ENCODE measurements around the gene ZNF134.

The ZNF134 gene

DNA sequence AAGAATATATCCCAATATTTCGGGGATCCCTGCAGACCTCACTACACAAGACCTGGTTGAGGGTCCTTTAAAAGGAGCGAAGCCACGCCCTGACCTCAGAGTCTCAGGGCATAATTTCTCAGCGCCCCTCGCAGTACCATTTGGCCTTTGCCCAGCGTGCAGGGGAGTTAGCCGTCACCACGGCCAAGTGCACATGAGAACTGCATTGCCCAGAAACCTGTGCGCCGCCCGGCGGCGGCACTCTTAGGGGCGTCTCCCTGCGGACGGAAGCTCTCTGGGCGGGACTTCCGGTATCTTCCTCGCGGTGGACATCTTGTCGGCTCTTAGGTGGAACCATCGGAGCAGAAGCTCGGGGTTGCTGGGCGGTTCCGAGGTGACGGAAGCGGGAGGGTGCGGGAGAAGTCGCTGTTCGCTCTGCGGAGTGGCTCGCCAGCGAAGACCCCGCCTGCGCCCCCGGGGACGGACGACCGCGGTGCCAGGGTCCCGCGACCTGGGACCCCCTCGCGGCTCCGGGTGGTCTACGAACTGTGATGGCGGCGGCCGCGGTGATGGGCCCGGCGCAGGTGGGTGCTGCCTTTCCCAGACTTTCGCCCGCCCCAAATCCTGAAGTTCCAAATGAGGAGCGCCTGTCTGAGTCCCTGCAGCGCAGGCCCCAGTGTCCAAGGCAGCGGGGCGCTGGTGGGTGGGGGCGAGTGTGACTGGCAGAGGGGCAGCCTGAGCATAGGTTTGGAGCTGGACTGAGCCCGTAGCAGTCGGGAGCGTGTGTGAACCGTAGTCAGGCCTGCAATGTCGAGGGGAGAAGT lies at the start of gene ZNF134:
Gene ZNF134, plus strand, starts transcription at position 302 of the 803 bp plus-strand sequence. CDS start 5,227 bp downstream, outside the sequence.
- no peak for TF ChIP-seq GATA2 (IDR thresholded peaks at IDR 0.05; ENCODE audit: low read depth, low read length)
- no peak for TF ChIP-seq GATA3 (IDR thresholded peaks at IDR 0.05; ENCODE audit: low read depth, low read length)

DNA sequence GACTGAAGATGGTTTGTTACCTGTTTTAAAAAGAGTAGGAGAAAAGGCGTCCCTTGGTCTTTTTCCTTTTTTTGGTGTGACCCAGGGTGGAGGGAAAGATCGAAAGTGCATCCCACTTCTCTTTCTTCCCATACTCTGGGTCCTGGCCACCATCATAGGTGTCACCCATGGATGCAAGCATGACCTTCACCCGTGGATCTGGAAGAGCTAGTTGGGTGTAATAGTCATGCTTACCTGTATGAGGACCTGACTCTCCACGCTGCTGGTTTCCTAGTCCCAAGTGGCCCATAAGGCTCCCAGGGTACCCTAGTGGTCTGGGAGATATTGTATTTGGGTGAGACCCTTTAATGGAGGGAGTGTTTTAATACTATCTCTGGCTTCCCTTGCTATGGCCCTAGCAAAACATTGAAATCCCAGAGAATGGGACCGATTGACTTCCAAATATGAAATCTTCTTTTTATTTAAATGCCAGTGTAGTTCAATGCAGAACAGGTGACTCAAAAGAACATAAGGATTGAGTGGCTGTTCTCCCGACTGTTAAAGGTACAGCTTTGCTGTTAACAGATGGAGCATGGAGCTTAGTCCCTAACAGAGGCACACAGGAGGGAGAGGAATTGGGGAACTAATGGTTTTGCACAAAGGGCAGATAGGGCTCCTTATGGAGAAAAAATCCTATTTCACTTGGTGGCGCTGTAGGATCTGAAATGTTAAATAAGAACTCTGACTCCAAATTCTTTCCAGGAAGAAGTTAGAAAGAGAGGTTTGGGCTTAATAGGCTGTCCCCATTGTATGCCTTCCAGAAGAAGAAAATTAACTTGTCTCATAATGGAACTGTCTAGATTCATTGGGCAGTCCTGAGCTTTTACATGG lies 47.4 kb upstream of the ZNF134 start:
- TF ChIP-seq GATA3 (IDR thresholded peaks at IDR 0.05; ENCODE audit: low read depth, low read length): no peak
- no peak for TF ChIP-seq GATA2 (IDR thresholded peaks at IDR 0.05; ENCODE audit: low read depth, low read length)

DNA sequence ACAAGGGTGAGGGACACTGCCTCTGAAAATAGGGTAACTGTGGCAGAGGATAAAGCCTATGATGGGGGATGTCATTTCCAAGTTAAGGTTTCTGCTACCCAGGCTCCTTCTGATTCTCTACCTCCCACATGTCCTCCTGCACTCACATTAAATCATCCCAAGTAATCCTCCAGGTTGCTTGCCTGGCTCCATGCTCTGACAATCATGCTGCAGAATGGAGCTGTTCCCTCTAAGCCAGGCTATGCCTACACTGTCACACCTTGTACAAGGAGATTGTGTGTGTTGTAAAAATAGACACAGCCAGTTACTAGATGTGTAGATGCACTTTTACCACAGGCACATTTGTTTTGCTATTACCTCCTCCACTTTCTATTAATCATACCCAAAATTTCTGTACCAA lies 43.3 kb upstream of the ZNF134 start:
- no peak for TF ChIP-seq GATA3 (IDR thresholded peaks at IDR 0.05; ENCODE audit: low read depth, low read length)
- TF ChIP-seq GATA2 (IDR thresholded peaks at IDR 0.05; ENCODE audit: low read depth, low read length): no peak

DNA sequence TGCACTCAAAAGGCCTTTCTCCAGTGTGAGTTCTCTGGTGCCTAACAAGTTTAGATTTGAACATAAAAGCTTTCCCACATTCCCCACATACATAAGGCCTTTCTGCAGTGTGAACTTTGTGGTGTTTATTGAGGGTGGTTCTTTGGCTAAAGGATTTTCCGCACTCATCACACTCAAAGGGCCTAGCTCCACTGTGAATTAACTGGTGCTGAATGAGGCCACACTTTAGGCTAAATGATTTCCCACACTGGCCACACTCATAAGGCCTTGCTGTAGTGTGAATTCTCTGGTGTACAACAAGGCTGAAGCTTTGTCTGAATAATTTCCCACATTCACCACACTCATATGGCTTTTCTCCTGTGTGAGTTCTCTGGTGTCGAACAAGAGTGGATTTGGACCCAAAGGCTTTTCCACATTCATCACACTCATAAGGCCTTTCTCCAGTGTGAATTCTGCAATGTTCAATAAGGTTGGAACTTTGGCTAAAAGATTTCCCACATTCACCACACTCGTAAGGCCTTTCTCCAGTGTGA lies 41.6 kb upstream of the ZNF134 start:
- TF ChIP-seq GATA3 (IDR thresholded peaks at IDR 0.05; ENCODE audit: low read depth, low read length): no peak
- no peak for TF ChIP-seq GATA2 (IDR thresholded peaks at IDR 0.05; ENCODE audit: low read depth, low read length)

DNA sequence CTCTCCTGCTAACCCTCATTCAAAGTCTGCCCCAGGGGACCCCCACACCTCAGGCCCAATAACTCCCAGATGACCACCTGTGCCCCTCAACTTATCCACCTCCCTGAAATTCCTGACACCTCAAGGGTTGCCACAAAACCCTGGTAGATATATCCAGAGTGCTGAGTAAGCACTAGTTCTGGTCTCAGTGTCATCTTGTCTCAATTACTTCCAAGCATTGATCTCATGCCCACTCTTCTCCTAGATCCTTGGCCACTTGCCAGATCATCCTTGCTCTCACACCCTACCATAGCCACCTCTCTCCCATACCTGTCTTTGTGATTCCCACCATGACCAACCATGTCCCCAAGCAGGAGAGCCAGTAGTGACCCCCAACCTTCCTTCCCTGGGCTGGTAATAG lies 37.4 kb upstream of the ZNF134 start:
- TF ChIP-seq GATA2 (IDR thresholded peaks at IDR 0.05; ENCODE audit: low read depth, low read length) (no peak), GATA3 (IDR thresholded peaks at IDR 0.05; ENCODE audit: low read depth, low read length) (no peak)

DNA sequence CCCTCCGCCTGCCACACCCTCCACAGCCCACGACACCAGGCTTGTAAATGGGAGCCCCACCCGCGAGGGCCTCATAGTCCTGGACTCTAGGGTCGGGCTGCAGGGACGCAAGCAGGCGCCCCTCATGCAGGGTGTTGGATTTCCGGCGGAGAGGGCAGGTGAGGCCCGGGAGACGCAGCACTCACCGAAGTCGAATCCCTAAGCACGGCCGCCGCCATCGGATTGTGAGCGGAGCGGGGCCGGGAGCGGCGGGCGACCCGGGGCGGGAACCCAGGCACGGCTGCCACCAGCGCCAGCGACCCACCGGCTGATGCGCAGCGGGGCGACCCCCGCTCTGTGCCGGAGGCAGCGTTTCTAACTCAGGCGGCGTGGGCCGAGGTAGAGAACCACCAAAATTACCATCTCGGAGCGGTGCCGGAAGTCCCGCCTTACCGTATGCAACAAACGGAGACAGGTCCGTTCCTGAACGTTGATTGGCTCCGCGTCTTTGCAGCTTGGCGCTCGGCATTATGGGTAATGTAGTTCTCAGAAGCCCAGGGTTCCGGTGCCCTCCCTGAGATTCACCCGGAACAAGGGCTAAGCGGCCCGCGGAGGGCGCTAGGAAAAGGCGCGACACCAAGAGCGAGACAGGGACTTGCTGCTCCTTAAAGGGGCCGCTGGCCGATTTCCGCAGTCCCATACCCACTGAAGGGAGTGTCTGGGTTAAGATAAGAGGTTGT lies 35.4 kb upstream of the ZNF134 start, which contains the start of gene ZNF416:
Gene ZNF416, minus strand, starts transcription at position 425 of the 719 bp plus-strand sequence. Its CDS starts 207 bp downstream, at position 218.
- TF ChIP-seq GATA3 (IDR thresholded peaks at IDR 0.05; ENCODE audit: low read depth, low read length): no peak
- no peak for TF ChIP-seq GATA2 (IDR thresholded peaks at IDR 0.05; ENCODE audit: low read depth, low read length)

DNA sequence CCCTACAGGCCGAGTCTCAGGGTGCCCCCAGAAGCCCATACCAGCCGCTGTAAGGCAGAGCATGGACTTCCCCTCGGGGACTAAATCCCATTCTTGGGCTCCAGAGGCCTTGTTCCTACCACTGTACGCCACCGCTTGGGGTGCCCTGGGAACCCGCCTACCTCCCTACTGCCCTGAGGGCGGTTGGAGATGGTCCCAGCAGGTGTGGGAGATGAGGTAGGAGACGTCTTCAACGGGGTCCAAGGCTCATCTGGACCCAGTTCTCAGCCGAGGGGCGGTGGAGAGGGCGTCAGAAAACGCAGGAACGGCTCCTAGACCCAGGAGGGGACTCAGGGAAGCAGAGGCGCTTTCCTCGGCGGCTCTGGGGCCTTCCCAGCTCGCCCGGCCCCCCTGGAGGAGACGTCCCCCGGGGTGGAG lies 30.9 kb upstream of the ZNF134 start:
- no peak for TF ChIP-seq GATA3 (IDR thresholded peaks at IDR 0.05; ENCODE audit: low read depth, low read length)
- no peak for TF ChIP-seq GATA2 (IDR thresholded peaks at IDR 0.05; ENCODE audit: low read depth, low read length)

DNA sequence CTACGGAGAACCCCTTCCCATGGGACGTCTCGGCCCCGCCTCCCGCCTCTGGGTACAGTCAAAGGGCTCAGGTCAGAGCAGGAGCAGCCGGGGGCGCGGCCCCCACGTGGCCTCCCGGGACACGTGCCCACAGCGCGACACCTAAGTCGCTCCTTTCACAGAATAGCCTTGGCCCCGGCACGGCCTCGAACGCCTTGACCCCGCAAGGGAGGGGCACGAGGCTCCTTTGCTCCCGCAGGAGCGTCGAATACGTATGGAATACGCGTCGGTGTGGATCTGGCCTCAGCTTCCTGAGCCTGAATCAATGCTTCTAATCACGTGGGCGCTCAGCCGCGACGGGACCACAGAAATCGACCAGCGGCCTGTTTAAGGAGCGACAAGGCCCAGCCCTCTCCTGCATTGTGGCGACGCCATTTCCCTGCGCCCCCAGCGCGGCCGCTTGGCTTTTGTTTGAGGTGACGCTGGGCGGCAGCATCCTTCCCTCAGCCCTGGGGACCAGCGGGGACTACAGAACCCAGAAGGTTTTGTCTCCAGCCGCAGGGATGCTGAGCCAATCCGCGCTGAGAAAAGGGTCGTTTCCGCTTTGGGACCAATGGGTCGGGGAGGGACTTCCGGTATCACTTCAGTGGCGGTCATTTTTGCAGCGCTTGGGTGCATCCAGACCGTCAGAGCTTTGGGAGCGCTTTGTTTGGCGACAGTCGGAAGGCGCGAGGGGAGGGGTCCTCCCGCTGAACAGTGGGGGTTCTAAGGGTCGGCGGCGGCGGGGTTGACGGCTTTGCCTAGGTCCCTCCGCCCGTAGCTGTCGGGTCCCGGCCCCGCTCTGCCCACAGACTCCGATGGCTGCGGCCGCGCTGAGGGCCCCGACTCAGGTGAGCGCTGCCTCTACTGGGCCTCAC lies 30.3 kb upstream of the ZNF134 start, which contains the start of gene ZIK1:
Gene ZIK1, plus strand, starts transcription at position 625 of the 896 bp plus-strand sequence. Its CDS starts 212 bp downstream, at position 837.
- no peak for TF ChIP-seq GATA2 (IDR thresholded peaks at IDR 0.05; ENCODE audit: low read depth, low read length)
- no peak for TF ChIP-seq GATA3 (IDR thresholded peaks at IDR 0.05; ENCODE audit: low read depth, low read length)

DNA sequence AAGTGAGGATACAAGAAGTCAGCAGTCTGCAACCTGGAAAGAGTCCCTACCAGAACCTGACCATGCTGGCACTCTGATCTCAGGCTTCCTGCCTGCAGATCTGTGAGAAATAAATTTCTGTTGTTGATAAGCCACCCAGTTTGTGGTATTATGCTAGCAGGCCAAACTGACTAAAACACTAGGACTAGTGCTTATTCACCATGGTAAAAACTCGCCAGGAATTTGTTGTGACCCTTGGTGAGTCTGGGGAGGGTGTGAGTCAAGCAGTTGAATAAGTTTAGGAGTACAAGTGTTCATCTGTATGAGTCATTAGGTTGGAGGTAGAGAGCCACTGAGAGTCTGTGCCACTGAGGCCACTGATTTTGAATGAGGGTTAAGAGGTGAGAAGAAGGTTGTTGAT lies 26.5 kb upstream of the ZNF134 start:
- TF ChIP-seq GATA3 (IDR thresholded peaks at IDR 0.05; ENCODE audit: low read depth, low read length) (no peak), GATA2 (IDR thresholded peaks at IDR 0.05; ENCODE audit: low read depth, low read length) (no peak)

DNA sequence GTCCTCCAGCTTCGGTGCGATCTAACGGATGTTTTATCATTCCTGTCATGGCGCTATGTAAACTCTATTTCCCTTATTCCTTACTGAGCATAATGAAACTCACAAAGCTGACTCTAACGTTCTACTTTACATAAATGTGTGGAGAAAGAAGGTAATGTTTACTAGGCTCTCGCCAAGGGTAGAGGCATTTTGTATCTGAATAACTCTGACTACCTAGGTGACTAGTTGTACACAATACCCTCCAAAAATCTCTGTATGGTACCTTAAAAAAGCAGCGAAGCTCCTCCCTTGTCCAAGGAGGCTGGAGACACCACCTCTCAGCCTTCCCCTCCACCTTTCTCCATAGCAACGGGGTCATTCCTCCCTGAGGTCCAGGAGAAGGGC lies 14.7 kb upstream of the ZNF134 start:
- TF ChIP-seq GATA2 (IDR thresholded peaks at IDR 0.05; ENCODE audit: low read depth, low read length) (no peak), GATA3 (IDR thresholded peaks at IDR 0.05; ENCODE audit: low read depth, low read length) (no peak)

DNA sequence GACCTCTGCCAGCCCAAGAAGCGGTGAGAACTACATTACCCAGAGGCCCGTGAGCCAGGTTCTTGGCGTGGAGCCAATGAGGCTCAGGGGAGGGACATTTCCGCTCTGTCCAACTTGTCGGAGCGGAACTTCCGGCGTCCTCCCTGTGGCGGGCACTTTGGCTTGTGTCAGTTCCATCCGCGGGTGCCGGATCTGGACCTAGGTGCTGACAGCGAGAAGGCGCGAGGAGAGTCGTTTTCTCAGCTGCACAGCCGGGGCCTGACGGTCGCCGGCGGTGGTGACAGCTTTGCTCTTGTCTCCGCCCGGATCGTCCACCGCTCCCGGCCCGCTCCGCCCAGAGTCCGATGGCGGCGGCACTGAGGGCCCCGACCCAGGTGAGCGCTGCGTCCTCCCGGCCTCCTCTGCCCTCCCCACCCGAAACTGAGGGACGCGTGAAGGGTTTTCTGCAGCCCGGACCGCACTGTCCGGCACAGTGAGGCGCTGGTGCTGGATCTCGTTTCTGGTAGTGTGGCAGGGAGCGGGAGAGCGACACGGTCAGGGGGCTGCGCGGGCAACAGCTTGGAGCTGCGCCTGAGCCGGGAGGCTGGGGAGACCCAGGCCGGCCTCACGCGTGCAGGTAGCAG lies 14.2 kb upstream of the ZNF134 start, which contains the start of gene ZNF530:
Gene ZNF530, plus strand, starts transcription at position 125 of the 623 bp plus-strand sequence. CDS start 4,461 bp downstream, outside the sequence.
- TF ChIP-seq GATA3 (IDR thresholded peaks at IDR 0.05; ENCODE audit: low read depth, low read length) (no peak), GATA2 (IDR thresholded peaks at IDR 0.05; ENCODE audit: low read depth, low read length) (no peak)

DNA sequence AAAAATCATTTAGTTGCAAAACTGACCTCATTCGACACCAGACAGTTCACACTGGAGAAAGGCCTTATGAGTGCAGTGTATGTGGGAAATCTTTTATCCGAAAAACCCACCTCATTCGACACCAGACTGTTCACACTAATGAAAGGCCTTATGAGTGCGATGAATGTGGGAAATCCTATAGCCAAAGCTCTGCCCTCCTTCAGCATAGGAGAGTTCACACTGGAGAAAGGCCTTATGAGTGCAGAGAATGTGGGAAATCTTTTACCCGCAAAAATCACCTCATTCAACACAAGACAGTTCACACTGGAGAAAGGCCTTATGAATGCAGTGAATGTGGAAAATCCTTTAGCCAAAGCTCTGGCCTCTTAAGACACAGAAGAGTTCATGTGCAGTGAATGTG lies 7.1 kb upstream of the ZNF134 start:
- TF ChIP-seq GATA3 (IDR thresholded peaks at IDR 0.05; ENCODE audit: low read depth, low read length): no peak
- no peak for TF ChIP-seq GATA2 (IDR thresholded peaks at IDR 0.05; ENCODE audit: low read depth, low read length)
